ENCODE results near the gene KDM5C. TPM values are rescaled to one million over a fixed set of nuclear protein-coding genes. Genes with fewer than 3 reads are reported as not detected.

Gene KDM5C
- total and polyA plus RNA-seq, 2 of the 4 experiments (the other 2 are of a cell fraction) = 75.4 to 84.6 TPM

DNA sequence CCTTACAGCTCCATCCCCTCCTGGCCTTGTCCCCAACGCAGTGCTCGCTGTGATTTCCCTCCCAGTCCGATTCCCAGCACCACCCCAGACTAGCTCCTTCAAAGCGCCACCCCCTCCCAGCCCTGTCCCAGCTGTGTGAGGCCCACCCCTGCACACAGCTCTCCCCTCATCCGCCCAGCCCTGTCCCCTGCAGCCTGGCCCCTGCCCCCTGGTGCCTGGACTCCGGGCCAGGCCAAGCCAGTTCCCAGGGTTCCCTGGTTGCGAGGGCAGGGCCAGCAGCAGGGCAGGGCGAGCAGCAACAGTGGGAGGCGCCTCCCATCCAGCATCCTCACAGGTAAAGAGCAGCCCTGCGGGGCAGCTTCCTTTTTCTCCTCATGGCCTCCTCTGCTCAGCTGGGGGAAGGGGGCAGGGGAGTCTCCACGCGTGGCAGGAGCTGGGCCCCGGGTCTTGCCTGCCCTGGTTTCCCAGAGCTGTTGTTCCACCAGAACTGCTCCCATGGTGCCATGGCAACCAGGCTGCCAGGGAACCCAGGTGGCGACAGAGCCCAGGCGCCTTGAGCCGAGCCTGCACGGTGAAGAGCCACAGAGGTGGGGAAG lies 31.5 kb upstream of the KDM5C start:
- no TSS peak for BruUV-seq (replicated peaks)
- no peaks in the 10 kb centered on the region for H3K79me1 ChIP-seq (ENCODE audit: low read depth in 1 of 2, low read length in 2 of 2)
- no peak overlapping the region for H3K4ac ChIP-seq (ENCODE audit: low read depth, low read length)
- H2BK15ac ChIP-seq (ENCODE audit: low read depth, low read length) = no peak overlapping the region
- DNase-seq = no peak
- CTCF ChIA-PET = no interaction called here
- WGBS, 2 experiments (ENCODE audit: extremely low coverage in 2 of 2, insufficient read length in 1 of 2) = 62% methylated on average over 8 of the region's 17 CpGs; no CpG with 5 or more reads in 1 of the 2 experiments
- H3K9ac ChIP-seq (ENCODE audit: low read depth, low read length) = no peak overlapping the region
- H3K23ac ChIP-seq (ENCODE audit: low read depth, low read length) = no peak overlapping the region
- no peaks in the 10 kb centered on the region for H3K9me3 ChIP-seq (ENCODE audit: control insufficient read depth, insufficient read depth, low read length)
- H4K5ac ChIP-seq (ENCODE audit: low read depth, low read length) = no peak overlapping the region
- H3K4me2 ChIP-seq (ENCODE audit: low read depth, low read length) = no peak overlapping the region
- H4K20me1 ChIP-seq (ENCODE audit: insufficient read depth, low read length) = no peaks in the 10 kb centered on the region; the same call in 1 of the 2 replicates
- H4K8ac ChIP-seq (ENCODE audit: low read depth in 2 of 2, low read length in 2 of 2) = no peak overlapping the region
- in situ Hi-C loops (cut with MboI; ENCODE audit: low sequenced_read_pairs) = no loop called here
- H3K36me3 ChIP-seq (ENCODE audit: control insufficient read depth, insufficient read depth, low read length) = 0 out of 2 replicates have a peak, but pooled peaks cover 3% of the 10 kb centered on the region
- intact Hi-C loops (cut with micrococcal nuclease) = no loop called here
- H3K4me1 ChIP-seq (ENCODE audit: control insufficient read depth, insufficient read depth, low read length) = no peaks in the 10 kb centered on the region; the same call in 1 of the 2 replicates
- POLR2A ChIA-PET (ENCODE audit: unreplicated experiment) = no interaction called here
- ATAC-seq (ENCODE audit: low read depth) = no peak
- no peak overlapping the region for H2AK9ac ChIP-seq (replicated peaks; ENCODE audit: low read depth, low read length, poor library complexity)
- no peak overlapping the region for H3K14ac ChIP-seq (replicated peaks; ENCODE audit: low read depth, low read length)
- H3K18ac ChIP-seq (ENCODE audit: low read depth, low read length) = no peak overlapping the region
- H4K91ac ChIP-seq (ENCODE audit: insufficient read depth, low read depth, low read length) = no peak overlapping the region
- no peak overlapping the region for H3K4me3 ChIP-seq (ENCODE audit: insufficient read depth, low read depth, low read length)
- TF ChIP-seq RCOR1 (IDR thresholded peaks at IDR 0.05; ENCODE audit: insufficient replicate concordance, low read length) = no peak
- no peak for TF ChIP-seq NFE2L2 (IDR thresholded peaks at IDR 0.05; ENCODE audit: low read depth, low read length)
- TF ChIP-seq RFX5 (IDR thresholded peaks at IDR 0.05; ENCODE audit: low read depth, low read length) = no peak
- no peak for TF ChIP-seq POLR2A (IDR thresholded peaks at IDR 0.05; ENCODE audit: low read depth, low read length)
- TF ChIP-seq BHLHE40 (IDR thresholded peaks at IDR 0.05; ENCODE audit: low read depth, low read length) = no peak
- H2BK5ac ChIP-seq (ENCODE audit: low read depth, low read length, poor library complexity, severe bottlenecking) = no peak overlapping the region
- no peak overlapping the region for H2BK120ac ChIP-seq (ENCODE audit: low read depth, low read length)
- H2AFZ ChIP-seq (replicated peaks; ENCODE audit: low read length, poor library complexity) = no peak overlapping the region
- no peak overlapping the region for H2BK20ac ChIP-seq (ENCODE audit: low read depth, low read length)
- no peak overlapping the region for H3K56ac ChIP-seq (ENCODE audit: extremely low read depth, insufficient read depth, low read length)
- peaks cover 33% of the 10 kb centered on the region; the same call in 1 of the 2 replicates for H3K27me3 ChIP-seq (ENCODE audit: control insufficient read depth, insufficient read depth, low read length)
- no peaks in the 10 kb centered on the region for H3K9me1 ChIP-seq (ENCODE audit: insufficient read depth, low read length)
- dilution Hi-C loops (cut with HindIII; ENCODE audit: low sequenced_read_pairs, unreplicated experiment) = no loop called here
- no peak overlapping the region for H2AK5ac ChIP-seq (ENCODE audit: low read depth, low read length)
- H3K27ac ChIP-seq (ENCODE audit: insufficient read depth, low read length) = no peak overlapping the region
